Brain pericyte (primary cell): Measurements from ENCODE around the gene DHH.

ENCODE experiments used
- DNase-seq: peaks from one replicate; pipeline ENCODE4 v3.0.0-alpha.2; 2012; ENCODE audit warnings: low read depth, low spot score

DHH gene

DNA sequence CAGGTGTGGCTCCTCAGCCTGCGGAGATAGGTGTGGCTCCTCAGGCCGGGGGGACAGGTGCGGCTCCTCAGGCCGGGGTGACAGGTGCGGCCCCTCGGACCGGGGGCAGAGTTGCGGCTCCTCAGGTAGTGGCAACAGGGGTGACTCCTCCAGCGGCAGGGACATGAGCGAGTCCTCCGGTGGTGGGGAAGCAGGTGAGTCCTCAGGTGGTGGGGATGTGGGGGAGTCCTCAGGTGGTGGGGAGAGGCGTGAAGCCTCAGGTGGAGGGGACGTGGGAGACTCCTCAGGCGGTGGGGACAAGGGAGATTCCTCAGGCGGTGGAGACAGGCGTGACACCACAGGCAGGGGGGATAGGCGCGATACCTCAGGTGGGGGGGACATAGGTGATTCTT, 43.2 kb downstream of the DHH start:
- DNase-seq, result no peak

DNA sequence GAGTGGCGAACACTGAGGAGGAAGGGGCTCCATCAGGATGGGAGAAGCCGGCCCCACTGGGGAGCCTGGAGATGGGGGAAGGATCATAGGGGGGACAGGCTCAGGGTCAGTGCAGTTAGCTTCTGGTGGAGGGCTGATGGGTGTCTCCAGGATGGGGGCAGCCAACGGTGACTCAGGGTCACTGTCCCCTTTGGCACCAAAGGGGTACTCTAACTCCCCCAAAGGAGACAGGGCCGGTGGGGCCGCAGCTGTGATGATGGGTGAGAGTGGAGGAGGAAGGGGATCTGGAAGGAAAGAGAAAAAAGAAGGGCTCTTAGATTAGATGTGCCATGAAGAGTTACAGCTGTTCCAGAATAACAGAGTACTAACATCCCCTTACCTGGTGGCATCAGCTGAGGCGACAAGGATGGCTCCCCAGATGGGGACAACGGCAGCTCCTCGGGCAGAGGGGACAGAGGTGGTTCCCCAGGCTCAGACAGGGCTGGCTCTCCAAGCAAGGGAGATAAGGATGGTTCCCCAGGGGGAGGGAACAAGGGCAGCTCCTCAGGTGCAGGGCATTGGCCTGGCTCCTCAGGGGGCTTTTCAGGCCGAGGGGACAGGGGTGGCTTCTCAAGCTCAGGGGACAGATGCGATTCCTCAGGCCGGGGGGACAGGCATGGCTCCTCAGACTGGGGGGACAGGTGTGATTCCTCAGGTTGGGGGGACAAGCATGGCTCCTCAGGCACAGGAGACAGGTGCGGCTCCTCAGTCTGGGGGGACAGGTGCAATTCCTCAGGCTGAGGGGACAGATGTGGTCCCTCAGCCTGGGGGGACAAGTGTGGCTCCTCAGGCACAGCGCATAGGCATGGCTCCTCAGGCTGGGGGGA, 43.9 kb downstream of the DHH start:
- DNase-seq, result no peak

DNA sequence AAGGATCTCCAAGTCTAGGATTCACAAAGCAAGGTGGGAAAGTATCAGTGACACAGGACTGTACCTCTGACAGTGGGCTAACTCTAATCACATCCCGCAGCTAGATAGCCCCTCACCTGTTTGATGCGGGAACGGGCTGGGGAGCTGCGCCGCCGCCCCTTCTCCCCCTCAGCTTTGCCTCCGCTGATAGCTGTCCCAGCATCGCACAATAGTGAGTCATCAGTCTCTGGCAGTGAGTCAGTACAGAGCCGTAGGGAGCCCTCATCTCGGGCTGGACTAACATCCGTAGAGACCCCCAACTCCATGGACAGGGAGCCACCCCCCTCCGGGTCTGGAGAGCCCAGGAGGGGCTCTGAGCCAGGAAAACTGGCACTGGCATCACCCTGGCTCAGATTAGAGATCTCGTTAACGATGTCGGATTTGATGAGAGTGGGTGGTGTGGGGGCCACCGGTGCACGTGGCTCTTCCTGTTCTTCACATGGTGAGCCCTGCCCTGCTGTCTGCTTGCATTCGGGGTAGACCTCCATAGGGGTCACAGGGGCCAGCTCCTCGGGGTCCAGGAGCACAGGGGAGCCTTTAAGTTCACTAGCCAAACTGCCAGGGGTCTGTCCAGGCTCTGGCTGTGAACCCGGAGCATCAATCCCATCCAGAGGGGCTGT, 44.9 kb downstream of the DHH start:
- DNase-seq, result no peak

DNA sequence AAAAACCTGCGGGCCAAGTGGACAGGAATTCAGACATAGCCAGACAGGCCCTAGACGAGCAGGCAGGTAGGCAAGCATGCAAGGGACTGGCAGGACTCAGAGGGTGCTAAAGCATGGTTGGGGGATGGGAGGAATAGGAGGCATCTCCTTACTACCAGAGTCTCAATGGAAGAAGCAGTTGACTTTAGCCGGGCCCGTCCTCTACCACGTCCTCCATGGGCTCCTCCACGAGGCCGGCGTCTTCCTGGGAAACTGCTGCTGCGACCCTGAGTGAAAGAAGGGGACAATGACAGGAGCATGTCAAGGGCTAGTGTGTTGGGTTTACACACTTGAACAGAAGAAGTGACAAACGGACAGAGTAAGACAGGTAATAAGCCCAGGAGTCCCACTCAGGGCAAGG, 45.6 kb downstream of the DHH start:
- no peak for DNase-seq

DNA sequence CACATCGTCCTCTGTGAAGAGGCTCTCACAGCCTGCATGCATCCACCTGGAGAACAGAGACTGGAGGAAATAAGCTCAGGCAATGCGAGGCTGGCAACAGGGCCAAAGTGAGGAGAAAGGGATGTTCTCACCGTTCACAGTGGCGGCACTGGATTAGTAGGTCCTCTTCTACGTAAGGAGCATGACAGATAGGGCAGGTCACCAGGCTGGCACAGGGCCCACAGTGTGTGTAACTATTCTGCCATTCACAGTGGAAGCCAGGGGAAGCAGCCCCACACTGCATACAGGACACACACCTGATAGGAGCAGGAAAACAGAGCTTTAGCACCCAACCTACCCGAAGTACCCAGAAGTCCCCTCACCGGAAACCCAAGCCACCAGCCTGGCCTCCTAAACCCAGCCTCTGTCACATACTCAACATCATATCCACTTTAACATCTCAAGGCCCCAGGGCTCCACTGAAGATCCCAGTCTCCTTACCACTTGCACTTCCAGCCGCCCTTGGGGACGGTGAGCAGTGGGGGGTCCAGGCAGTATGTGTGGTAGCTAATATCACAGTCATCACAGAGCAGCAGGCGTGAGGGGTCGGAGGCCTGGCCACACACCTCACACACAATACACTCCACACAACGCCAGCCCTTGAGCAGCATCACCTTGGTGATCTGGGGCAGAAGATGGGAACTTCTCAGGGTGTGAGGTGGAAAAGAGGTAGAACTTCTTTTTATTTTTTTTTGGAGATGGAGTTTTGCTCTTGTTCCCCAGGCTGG, 48.3 kb downstream of the DHH start:
- no peak for DNase-seq

DNA sequence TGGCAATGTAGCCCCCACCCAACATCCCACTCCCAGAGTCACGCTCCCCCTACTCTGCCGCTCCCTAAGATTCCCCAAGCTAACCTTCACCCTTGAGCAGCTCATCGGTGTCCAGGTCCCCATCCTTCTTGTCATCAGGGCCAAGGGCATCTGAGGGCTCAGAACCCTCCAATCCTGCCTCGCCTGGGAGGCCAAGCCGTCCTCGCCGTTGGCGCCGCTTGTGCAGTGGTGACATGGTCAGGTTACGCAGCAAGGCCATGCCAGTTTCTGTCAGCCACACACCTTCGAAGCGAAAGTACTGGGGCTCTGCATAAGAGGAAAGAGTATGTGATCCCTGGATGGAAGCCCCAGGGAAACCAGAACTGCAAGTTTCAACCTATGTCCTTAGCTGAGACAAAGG, 49.9 kb downstream of the DHH start:
- DNase-seq, result no peak

DNA sequence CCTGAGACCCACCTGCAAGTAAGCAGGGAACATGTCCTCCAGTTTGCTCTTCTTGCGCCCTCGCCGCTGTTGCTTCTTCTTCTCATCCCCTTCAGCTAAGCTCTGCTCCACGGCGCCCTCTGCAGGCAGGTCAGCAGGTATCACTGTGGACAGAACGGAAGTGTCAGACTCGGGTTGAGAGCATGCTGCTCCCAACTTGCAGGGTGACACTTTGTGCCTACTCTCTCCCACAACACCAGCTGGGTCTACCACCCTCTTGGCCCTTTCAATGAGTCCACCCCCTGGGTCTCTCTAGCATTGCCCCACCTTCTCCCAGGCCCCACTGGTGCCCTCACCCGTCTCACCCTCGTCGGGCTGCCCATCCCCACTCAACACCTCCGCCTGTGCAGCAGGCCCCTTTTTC, 50.7 kb downstream of the DHH start:
- no peak for DNase-seq

DNA sequence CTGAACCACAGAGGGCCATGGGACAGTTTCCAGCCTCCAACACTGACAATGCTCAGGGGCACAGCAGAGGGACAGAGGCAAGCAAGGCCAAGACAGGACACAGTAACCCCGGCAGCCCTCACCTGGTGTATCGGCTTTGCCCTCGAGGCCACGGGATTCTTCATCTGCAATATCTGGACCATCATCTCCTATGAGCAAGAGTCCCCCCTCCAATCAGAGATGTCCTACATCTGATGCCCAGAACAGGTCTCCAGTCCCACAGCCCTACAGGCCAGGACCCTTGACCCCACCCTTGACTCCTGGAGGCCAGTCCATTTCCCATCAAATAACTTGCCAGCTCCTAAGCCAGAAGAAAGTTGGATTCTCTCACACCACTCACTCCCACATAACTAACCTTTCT, 51.4 kb downstream of the DHH start:
- DNase-seq, result no peak

DNA sequence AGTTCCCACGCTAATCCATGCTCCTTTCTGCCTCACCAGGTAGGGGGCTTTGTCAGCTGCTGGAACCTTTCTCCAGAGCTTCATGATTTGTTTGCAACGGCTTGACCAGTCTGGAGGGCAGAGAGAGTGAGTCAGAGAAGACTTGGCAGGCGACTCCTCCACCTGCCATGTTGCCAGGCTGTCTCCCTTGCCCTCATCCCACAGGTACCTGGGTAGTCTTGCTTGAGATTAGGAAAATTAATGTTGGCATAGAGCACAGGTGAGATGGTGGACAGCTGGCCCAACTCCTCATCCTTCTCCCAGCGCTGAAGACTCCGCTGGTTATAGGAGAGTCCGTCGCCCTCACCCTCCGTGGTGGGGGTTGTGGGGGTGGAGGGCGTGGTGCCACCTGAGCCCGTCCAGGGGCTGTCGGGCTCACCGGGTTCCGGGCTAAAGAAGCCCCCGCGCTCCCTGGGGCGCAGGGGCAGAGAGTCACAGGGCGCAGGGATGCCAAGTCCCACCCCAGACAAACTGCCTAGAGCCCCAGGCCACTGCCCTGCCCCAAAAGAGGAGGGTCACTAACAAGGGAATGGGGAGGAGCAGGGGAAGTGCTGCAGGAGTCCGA, 52.6 kb downstream of the DHH start:
- DNase-seq, result no peak

DNA sequence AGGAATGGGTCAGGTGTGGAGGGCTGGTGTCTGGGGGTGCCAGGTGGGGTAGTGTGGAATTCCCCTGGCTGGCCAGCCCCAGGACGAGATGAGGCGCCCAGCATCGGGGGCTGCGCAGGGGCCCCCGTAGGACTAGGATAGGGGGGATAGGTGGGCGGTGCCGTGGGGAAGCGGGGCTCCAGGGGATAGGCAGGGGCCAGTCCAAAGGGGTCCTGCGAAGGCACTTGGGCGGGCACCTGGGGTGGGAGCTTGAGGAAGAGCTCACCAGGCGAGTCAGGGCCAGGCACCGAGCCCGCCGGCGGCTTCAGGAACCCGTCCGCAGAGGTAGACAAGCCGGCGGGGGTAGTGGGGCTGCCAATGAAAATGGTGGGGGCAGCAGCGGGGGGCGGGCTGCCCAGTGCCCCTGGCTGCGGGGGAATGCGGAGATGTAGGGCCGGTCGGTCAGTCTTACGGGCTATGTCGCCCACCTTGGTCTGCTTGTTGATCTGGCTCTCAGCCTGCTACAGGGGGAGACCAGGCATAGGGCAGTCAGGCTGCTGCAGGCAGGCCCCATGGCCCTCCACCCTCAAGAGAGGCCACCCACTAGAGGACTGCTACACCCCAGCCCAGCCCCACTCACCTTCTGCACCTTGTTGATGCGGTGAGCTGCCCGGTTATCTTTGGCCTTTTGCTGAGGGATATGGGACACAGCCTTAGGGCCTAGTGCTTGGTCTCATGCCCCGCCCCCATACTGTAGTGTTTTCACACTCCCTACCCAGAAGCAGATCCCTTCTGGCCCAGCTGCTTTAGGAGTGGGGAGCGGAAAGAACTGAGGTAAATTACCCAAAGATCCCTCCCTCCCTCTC, 53.3 kb downstream of the DHH start:
- no peak for DNase-seq

DNA sequence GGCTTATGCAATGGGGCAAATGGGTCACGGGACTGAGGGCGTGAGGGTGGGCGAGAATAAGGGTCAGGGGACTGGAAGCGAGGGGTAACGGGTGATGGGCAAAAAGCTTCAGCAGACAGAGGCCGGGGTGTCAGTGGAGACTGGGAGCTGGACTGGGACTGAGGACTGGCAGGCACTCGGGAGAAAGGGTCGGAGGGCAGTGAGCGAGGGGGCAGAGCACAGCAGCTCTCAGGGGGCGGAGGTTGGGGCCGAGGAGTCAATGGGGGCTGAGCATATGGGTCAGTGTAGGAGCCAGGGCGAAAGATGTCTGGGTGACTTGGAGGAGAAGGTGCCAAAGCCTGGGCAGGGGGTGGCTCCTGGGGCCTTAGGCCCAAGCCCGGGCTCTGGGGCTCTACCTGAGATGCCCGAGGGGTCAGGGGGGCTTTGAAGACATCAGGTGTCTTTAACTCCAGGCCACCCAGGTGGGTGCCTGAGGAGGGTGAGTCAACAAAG, 54.2 kb downstream of the DHH start:
- no peak for DNase-seq

DNA sequence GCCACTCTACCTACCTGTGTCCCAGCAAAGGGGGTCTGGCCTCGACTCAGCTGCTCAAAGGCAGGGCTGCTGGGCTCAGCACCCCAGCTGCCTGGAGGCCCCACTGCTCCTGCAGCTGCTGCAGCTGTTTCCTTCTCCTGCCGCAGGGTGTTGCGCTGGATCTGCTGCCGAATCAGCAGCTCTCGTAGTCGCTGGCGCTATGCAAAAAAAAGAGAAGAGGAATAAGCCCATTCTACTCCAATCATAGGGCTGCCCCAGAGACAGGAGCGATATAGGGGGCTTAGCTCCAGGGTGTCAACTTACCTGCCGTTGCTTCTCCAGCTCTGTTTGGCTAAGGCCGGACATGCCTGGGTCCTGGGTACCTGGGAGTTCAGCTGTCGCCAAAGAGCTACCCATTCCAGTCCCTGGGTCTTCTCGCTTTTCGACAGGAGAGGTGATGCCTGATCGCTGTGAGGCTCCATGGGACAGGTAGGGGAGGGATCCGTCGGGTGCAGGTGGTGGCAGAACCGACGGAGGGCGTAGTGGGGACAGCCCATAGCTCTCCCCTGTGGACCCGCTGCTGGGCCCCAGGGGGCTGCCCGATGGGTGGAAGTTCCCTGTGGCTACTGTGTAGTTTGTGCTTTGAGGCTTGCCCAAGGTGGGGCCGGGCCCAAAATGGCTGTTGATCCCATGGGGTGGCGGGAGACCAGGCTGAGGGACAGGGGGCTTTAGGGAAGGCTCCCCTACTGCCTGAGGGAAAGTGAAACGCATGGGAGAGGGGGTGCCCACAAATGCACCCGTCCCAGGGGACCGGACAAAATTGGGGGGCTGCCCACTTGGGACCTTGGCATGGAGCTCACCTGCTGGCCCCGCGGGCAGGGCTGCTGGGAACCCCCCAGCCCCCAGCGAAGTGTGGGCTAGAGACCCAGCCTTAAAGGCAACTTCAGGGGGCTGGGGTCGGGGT, 54.9 kb downstream of the DHH start:
- no peak for DNase-seq

DNA sequence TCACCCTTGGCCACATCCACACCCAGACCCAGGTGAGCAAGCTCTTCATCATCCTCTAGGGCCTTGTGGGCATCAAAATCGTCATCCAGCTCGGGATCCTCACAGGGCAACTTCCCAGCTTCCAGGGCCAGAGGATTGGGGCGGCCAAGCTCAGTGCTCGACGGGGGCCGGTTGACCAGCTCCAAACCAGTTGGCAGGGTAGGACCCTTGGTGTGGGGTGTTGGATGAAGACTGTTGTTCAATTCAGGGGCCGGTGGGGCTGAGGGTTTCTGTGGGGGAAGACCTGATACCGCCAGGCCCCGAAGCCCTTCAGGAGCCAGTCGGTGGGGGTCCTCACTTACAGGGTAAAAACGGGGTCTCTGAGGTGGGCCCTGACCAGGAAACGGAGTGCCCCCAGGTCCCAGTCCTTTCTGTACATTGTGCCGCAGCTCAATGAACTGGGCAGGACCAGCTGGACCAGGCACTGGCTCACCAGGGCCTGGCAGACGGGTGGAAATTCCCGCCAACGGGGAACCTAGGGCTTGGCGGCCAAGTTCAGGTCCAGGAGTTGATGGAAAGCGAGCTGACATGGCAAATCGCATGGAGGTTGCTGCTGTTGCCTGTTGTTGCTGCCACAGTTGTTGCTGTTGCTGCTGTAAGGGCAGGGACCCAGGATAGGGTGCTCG, 56.2 kb downstream of the DHH start:
- DNase-seq, result no peak

DNA sequence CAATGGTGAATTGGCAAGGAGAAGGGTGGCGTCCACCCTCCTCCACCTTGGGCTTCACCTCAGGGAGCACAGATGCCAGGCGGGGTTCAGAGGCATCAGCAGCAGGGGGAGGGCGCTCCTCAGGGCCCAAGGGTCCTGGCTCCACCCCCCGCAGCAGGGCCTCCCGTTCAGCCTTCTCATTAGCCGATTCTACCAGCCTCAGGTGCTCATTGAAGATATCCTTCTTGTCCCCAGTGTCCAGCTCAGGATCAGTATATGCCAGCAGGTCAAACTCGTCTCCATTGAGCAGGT, 56.7 kb downstream of the DHH start:
- no peak for DNase-seq

DNA sequence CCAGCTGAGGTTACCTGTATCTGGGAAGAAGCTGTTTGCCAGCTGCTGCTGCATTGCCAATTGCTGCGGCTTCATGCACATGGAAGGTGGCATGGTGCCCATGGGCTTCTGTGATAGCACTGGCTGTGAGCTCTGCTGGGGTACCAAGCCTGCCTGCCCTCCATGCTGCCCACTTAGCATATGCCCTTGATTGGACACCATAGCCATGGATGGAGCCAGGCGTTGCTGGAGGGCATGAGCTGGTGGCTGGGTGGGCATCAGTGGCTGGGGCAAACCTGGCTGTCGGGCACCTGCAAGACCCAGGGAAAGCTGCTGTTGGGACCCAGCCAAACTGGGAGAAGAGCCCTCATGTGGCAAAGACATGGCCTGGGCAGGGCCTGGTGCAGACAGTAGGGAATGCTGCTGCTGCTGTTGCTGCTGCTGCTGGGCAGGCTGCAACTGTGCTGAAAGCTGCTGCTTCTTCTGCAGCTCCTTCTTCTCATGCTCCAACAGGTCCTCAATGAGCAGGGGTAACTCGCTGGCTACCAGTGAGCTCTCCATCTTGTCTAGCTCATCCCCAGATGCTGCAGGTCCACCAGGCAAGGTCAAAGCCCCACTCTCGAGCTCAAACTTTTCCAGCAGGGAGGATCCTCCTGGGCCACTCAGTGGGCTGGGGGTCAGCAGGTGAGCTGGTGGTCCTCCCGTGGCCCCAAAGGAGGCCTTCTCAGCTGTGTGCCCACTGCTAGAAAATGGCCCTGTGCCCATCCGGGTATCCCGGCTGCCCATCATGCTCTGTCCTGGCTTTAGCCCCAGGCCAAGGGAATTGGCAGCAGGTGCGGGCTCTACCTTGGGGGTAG, 57.3 kb downstream of the DHH start:
- no peak for DNase-seq
